ENCODE measurements around the gene EXOC7. TPM values are rescaled to one million over a fixed set of nuclear protein-coding genes. Genes with fewer than 3 reads are reported as not detected.

Gene EXOC7
- total RNA-seq, 2 donors from 2014 or later: 136 to 159 TPM

GRCh38 chr17:76131051-76131691 is 27.6 kb upstream of the EXOC7 start:
- intact Hi-C loops (cut with DNase I): no loop called here
- Histone ChIP-seq H3K36me3 (no peaks in the 10 kb centered on the region), H3K9me3 (no peaks in the 10 kb centered on the region), H3K4me3 (no peak overlapping the region), H3K27ac (peak overlapping the region; percentile 67 to 74), H3K27me3 (replicated peaks; ENCODE audit: insufficient read depth) (peaks cover 5% of the 10 kb centered on the region), H3K4me1 (replicated peaks) (no peaks in the 10 kb centered on the region)
- 66% methylated on average over 21 of the region's 21 CpGs for WGBS
- DNase-seq (ENCODE audit: low spot score): no peak
- TF ChIP-seq CTCF (IDR thresholded peaks at IDR 0.05): no peak

GRCh38 chr17:76130473-76130872 is 26.9 kb upstream of the EXOC7 start:
- H3K36me3 ChIP-seq: no peaks in the 10 kb centered on the region
- no peak for TF ChIP-seq POLR2AphosphoS5 (IDR thresholded peaks at IDR 0.05)
- TF ChIP-seq CTCF (IDR thresholded peaks at IDR 0.05): no peak
- no peak for TF ChIP-seq POLR2A (IDR thresholded peaks at IDR 0.05)
- DNase-seq (ENCODE audit: low spot score): no peak
- H3K9me3 ChIP-seq: no peaks in the 10 kb centered on the region
- peaks cover 5% of the 10 kb centered on the region for H3K27me3 ChIP-seq (replicated peaks; ENCODE audit: insufficient read depth)
- H3K27ac ChIP-seq: no peak overlapping the region
- H3K4me1 ChIP-seq (replicated peaks): no peaks in the 10 kb centered on the region
- intact Hi-C loops (cut with DNase I): no loop called here
- no peak overlapping the region for H3K4me3 ChIP-seq
- WGBS: 73% methylated on average over 13 of the region's 13 CpGs

GRCh38 chr17:76125922-76126321 is 22.3 kb upstream of the EXOC7 start:
- H3K36me3 ChIP-seq: no peaks in the 10 kb centered on the region
- no peaks in the 10 kb centered on the region for H3K9me3 ChIP-seq
- intact Hi-C loops (cut with DNase I): no loop called here
- no peak overlapping the region for H3K4me3 ChIP-seq
- H3K4me1 ChIP-seq (replicated peaks): peaks cover 6% of the 10 kb centered on the region
- DNase-seq (ENCODE audit: low spot score): no peak
- H3K27me3 ChIP-seq (replicated peaks; ENCODE audit: insufficient read depth): no peaks in the 10 kb centered on the region
- TF ChIP-seq POLR2A (IDR thresholded peaks at IDR 0.05): no peak
- TF ChIP-seq CTCF (IDR thresholded peaks at IDR 0.05): no peak
- no peak for TF ChIP-seq POLR2AphosphoS5 (IDR thresholded peaks at IDR 0.05)
- 100% methylated on average over 1 of the region's 1 CpG for WGBS
- H3K27ac ChIP-seq: no peak overlapping the region

- Histone ChIP-seq H3K4me1 (replicated peaks) (peaks cover 6% of the 10 kb centered on the region), H3K9me3 (no peaks in the 10 kb centered on the region), H3K4me3 (no peak overlapping the region), H3K36me3 (no peaks in the 10 kb centered on the region), H3K27ac (no peak overlapping the region), H3K27me3 (replicated peaks; ENCODE audit: insufficient read depth) (no peaks in the 10 kb centered on the region)
- intact Hi-C loops (cut with DNase I): no loop called here
- 93% methylated on average over 5 of the region's 5 CpGs for WGBS
- no peak for DNase-seq (ENCODE audit: low spot score)
- no peak for TF ChIP-seq CTCF (IDR thresholded peaks at IDR 0.05)
- no peak for TF ChIP-seq POLR2AphosphoS5 (IDR thresholded peaks at IDR 0.05)
- TF ChIP-seq POLR2A (IDR thresholded peaks at IDR 0.05): no peak
These were observed 21.7 kb upstream of the EXOC7 start for GRCh38 chr17:76125391-76125675.

DNA sequence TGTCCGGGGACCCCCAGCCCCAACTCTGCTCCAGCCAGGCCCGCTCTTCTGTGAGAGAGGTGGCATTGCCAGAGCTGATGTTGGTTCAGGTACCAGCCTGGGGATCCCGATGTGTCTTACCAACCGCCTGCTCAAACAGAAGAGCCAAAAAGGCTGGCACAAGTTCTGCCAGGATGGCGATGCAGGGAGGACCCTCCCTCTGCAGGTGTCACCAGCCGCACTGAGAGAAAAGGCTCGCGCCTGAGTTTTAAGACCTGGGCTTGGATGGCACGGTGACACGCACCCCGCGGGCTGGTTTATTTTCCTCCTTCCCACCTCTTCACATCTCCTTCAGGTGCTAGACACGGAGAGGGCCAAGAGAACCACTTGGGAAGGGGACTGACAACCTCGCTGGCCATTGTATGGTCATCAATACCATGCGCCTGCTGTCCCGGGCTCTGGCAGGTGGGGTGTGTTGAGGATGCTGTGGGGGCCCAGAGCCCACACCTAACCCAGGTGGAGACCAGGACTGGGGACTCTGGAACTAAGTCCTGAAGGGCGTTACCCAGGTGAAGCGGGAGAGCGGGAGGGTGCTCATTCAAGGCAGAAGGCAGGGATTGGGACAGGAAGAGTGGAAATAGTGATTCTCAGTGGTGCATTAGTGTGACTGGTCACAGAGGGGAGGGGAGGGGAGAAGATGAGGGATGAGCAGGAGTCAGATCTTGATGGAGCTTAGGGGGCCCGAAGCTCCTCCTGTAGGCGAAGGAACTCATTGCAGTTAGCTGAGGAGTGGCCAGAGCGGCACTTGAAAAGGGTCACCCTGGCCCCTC is 21.2 kb upstream of the EXOC7 start:
- TF ChIP-seq POLR2A (IDR thresholded peaks at IDR 0.05) (no peak), CTCF (IDR thresholded peaks at IDR 0.05) (no peak), POLR2AphosphoS5 (IDR thresholded peaks at IDR 0.05) (no peak)
- Histone ChIP-seq H3K36me3 (no peaks in the 10 kb centered on the region), H3K9me3 (no peaks in the 10 kb centered on the region), H3K27ac (no peak overlapping the region), H3K27me3 (replicated peaks; ENCODE audit: insufficient read depth) (no peaks in the 10 kb centered on the region), H3K4me3 (no peak overlapping the region), H3K4me1 (replicated peaks) (peaks cover 6% of the 10 kb centered on the region)
- WGBS: 76% methylated on average over 22 of the region's 22 CpGs
- no peak for DNase-seq (ENCODE audit: low spot score)
- intact Hi-C loops (cut with DNase I): loop anchor here (5.0 kb wide), 2 partner anchors 58 to 173 kb away; no protein-coding TSS in a partner anchor

Data from prostate gland (tissue), 2 donors.